Measurements from ENCODE around the gene ARHGEF28. TPM values are rescaled to one million over a fixed set of nuclear protein-coding genes. Genes with fewer than 3 reads are reported as not detected.

Gene ARHGEF28
- total RNA-seq, 1 donor from 2014 or later = 9.3 TPM

- no peaks in the 10 kb centered on the region for H3K27me3 Mint-ChIP-seq (ENCODE audit: low read depth)
- TF ChIP-seq CTCF (IDR thresholded peaks at IDR 0.05) = no peak
- peaks cover 12% of the 10 kb centered on the region for H3K4me1 Mint-ChIP-seq (ENCODE audit: low read depth)
- H3K4me3 Mint-ChIP-seq (ENCODE audit: unreplicated experiment) = no peak overlapping the region
- H3K36me3 Mint-ChIP-seq (ENCODE audit: low read depth) = peaks cover 6% of the 10 kb centered on the region
- no peak for DNase-seq (ENCODE audit: low spot score)
- H3K27ac Mint-ChIP-seq (ENCODE audit: unreplicated experiment) = no peak overlapping the region
- H3K9me3 Mint-ChIP-seq (ENCODE audit: low read depth) = no peaks in the 10 kb centered on the region
Measured at GRCh38 chr5:73754254-73754653, 128.3 kb downstream of the ARHGEF28 start.

- Mint-ChIP-seq H3K27me3 (ENCODE audit: low read depth) (no peaks in the 10 kb centered on the region), H3K9me3 (ENCODE audit: low read depth) (no peaks in the 10 kb centered on the region), H3K36me3 (ENCODE audit: low read depth) (peaks cover 4% of the 10 kb centered on the region), H3K4me3 (ENCODE audit: unreplicated experiment) (no peak overlapping the region), H3K27ac (ENCODE audit: unreplicated experiment) (no peak overlapping the region), H3K4me1 (ENCODE audit: low read depth) (peaks cover 10% of the 10 kb centered on the region)
- DNase-seq (ENCODE audit: low spot score) = no peak
- TF ChIP-seq CTCF (IDR thresholded peaks at IDR 0.05) = no peak
Measured at GRCh38 chr5:73757416-73757815, 131.4 kb downstream of the ARHGEF28 start.

GRCh38 chr5:73759771-73760170, 133.8 kb downstream of the ARHGEF28 start:
- H3K4me3 Mint-ChIP-seq (ENCODE audit: unreplicated experiment) = no peak overlapping the region
- H3K27ac Mint-ChIP-seq (ENCODE audit: unreplicated experiment) = peak overlapping the region; percentile 81
- H3K4me1 Mint-ChIP-seq (ENCODE audit: low read depth) = peaks cover 18% of the 10 kb centered on the region
- no peaks in the 10 kb centered on the region for H3K36me3 Mint-ChIP-seq (ENCODE audit: low read depth)
- TF ChIP-seq CTCF (IDR thresholded peaks at IDR 0.05) = no peak
- DNase-seq (ENCODE audit: low spot score) = no peak
- no peaks in the 10 kb centered on the region for H3K9me3 Mint-ChIP-seq (ENCODE audit: low read depth)
- H3K27me3 Mint-ChIP-seq (ENCODE audit: low read depth) = no peaks in the 10 kb centered on the region

GRCh38 chr5:73763300-73764032, 137.5 kb downstream of the ARHGEF28 start:
- Mint-ChIP-seq H3K27me3 (ENCODE audit: low read depth) (no peaks in the 10 kb centered on the region), H3K4me3 (ENCODE audit: unreplicated experiment) (no peak overlapping the region), H3K36me3 (ENCODE audit: low read depth) (peaks cover 8% of the 10 kb centered on the region), H3K4me1 (ENCODE audit: low read depth) (peaks cover 24% of the 10 kb centered on the region), H3K27ac (ENCODE audit: unreplicated experiment) (no peak overlapping the region), H3K9me3 (ENCODE audit: low read depth) (peaks cover 8% of the 10 kb centered on the region)
- DNase-seq (ENCODE audit: low spot score) = no peak
- TF ChIP-seq CTCF (IDR thresholded peaks at IDR 0.05) = no peak

GRCh38 chr5:73764586-73764985, 138.6 kb downstream of the ARHGEF28 start:
- DNase-seq (ENCODE audit: low spot score) = no peak
- TF ChIP-seq CTCF (IDR thresholded peaks at IDR 0.05) = no peak
- Mint-ChIP-seq H3K27ac (ENCODE audit: unreplicated experiment) (peak overlapping the region; percentile 67), H3K27me3 (ENCODE audit: low read depth) (no peaks in the 10 kb centered on the region), H3K36me3 (ENCODE audit: low read depth) (peaks cover 11% of the 10 kb centered on the region), H3K9me3 (ENCODE audit: low read depth) (peaks cover 16% of the 10 kb centered on the region), H3K4me1 (ENCODE audit: low read depth) (peaks cover 22% of the 10 kb centered on the region), H3K4me3 (ENCODE audit: unreplicated experiment) (no peak overlapping the region)

Measured in chondrocyte (in vitro differentiated cells).